Ascending aorta (tissue), 2 donors: Measurements from ENCODE around the gene WDR87. TPM values are rescaled to one million over a fixed set of nuclear protein-coding genes. Genes with fewer than 3 reads are reported as not detected.

Experiments
- DNase-seq, 2 donors: peaks; one replicate each; pipeline ENCODE4 v3.0.0-alpha.2; 2019; ENCODE audit warnings: low spot score in 2 of 2
- H3K27ac ChIP-seq, 2 donors: fragments of 200-600 bp; sonication (generic); one replicate each; pipeline ENCODE4 v1.5.1; 2016 to 2017; ENCODE audit warnings: mild to moderate bottlenecking in 1 of 2
- H3K27me3 ChIP-seq: fragments of 200-600 bp; sonication (generic); one replicate; pipeline ENCODE4 v1.5.1; 2017
- H3K36me3 ChIP-seq, 2 donors: fragments of 200-600 bp; sonication (generic); one replicate each; pipeline ENCODE4 v1.5.1; 2016
- H3K4me1 ChIP-seq, 2 donors: fragments of 200-600 bp; sonication (generic); one replicate each; pipeline ENCODE4 v1.5.1; 2016 to 2017; ENCODE audit warnings: mild to moderate bottlenecking in 1 of 2
- H3K4me3 ChIP-seq, 2 donors: fragments of 200-600 bp; sonication (generic); one replicate each; pipeline ENCODE4 v1.5.1; 2016 to 2017; ENCODE audit warnings: mild to moderate bottlenecking in 1 of 2
- H3K9me3 ChIP-seq, 2 donors: fragments of 200-600 bp; sonication (generic); one replicate each; pipeline ENCODE4 v1.5.1; 2016
- intact Hi-C: fragments of 100-400 bp; cut with DNase I; formaldehyde crosslinking; loops from one replicate; pipeline ENCODE4 v1.15.1; 2023
- total RNA-seq: library from RNA; depleted of rRNA; stranded (reverse); fragments of >200 nt; gene quantifications from one replicate; pipeline ENCODE4 v1.1.0, GENCODE V29; 2016
- TF ChIP-seq, protein P1 (sequence below), 3 experiments: fragments of 200-600 bp in 2 of 3; fragments of 450-650 bp in 1 of 3; sonication (generic) in 2 of 3; IDR thresholded peaks; one replicate each; pipeline ENCODE4 v1.5.1; 2016 to 2019; ENCODE audit warnings: antibody characterized with exemption in 3 of 3, mild to moderate bottlenecking in 1 of 3, moderate library complexity in 1 of 3

Gene WDR87
- total RNA-seq, 1 donor from 2014 or later = not detected

GRCh38 chr19:37864501-37864900 lies 41.9 kb downstream of the WDR87 start:
- H3K27me3 ChIP-seq = no peaks in the 10 kb centered on the region
- H3K9me3 ChIP-seq = no peaks in the 10 kb centered on the region
- intact Hi-C loops = no loop called here
- TF ChIP-seq, protein P1, sequence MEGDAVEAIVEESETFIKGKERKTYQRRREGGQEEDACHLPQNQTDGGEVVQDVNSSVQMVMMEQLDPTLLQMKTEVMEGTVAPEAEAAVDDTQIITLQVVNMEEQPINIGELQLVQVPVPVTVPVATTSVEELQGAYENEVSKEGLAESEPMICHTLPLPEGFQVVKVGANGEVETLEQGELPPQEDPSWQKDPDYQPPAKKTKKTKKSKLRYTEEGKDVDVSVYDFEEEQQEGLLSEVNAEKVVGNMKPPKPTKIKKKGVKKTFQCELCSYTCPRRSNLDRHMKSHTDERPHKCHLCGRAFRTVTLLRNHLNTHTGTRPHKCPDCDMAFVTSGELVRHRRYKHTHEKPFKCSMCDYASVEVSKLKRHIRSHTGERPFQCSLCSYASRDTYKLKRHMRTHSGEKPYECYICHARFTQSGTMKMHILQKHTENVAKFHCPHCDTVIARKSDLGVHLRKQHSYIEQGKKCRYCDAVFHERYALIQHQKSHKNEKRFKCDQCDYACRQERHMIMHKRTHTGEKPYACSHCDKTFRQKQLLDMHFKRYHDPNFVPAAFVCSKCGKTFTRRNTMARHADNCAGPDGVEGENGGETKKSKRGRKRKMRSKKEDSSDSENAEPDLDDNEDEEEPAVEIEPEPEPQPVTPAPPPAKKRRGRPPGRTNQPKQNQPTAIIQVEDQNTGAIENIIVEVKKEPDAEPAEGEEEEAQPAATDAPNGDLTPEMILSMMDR (IDR thresholded peaks at IDR 0.05) = no peak
- DNase-seq = no peak
- no peaks in the 10 kb centered on the region for H3K4me1 ChIP-seq
- no peaks in the 10 kb centered on the region for H3K36me3 ChIP-seq
- no peak overlapping the region for H3K27ac ChIP-seq
- no peak overlapping the region for H3K4me3 ChIP-seq

- Histone ChIP-seq H3K4me1 (no peaks in the 10 kb centered on the region), H3K27me3 (no peaks in the 10 kb centered on the region), H3K4me3 (no peak overlapping the region), H3K9me3 (peaks cover 0 to 7% of the 10 kb centered on the region in 2 donors), H3K36me3 (no peaks in the 10 kb centered on the region), H3K27ac (no peak overlapping the region)
- TF ChIP-seq, protein P1 (IDR thresholded peaks at IDR 0.05) = no peak
- no peak for DNase-seq
- intact Hi-C loops = no loop called here
These were observed 51.3 kb downstream of the WDR87 start for GRCh38 chr19:37855098-37855497.

GRCh38 chr19:37845932-37846331 lies 60.5 kb downstream of the WDR87 start:
- no peaks in the 10 kb centered on the region for H3K27me3 ChIP-seq
- TF ChIP-seq, protein P1 (IDR thresholded peaks at IDR 0.05) = no peak
- no peak overlapping the region for H3K4me3 ChIP-seq
- H3K9me3 ChIP-seq = peaks cover 0 to 5% of the 10 kb centered on the region in 2 donors
- H3K27ac ChIP-seq = no peak overlapping the region
- H3K36me3 ChIP-seq = no peaks in the 10 kb centered on the region
- intact Hi-C loops = no loop called here
- H3K4me1 ChIP-seq = no peaks in the 10 kb centered on the region
- DNase-seq = no peak

Other genes with a start within 250 kb of the WDR87 start
- 1.8 TPM for gene ZNF607, start 186.8 kb downstream of the WDR87 start, total RNA-seq
- 2.2 TPM for gene ZNF573, start 127.0 kb downstream of the WDR87 start, total RNA-seq
- 27.1 TPM for gene SIPA1L3, start 614 bp upstream of the WDR87 start, total RNA-seq